HepG2 (cell line): ENCODE data around the gene TATDN3. TPM values are rescaled to one million over a fixed set of nuclear protein-coding genes. Genes with fewer than 3 reads are reported as not detected.

Experiments used
- ARHGAP35 ChIP-seq: sonication (generic); formaldehyde crosslinking; IDR thresholded peaks from 2 replicates; pipeline ENCODE4 v1.9.0; 2022; ENCODE audit warnings: mild to moderate bottlenecking, inconsistent platforms, moderate library complexity, missing genetic modification reagents, borderline replicate concordance
- GMEB2 ChIP-seq: IDR thresholded peaks from 2 replicates; pipeline ENCODE4 v1.6.1; 2016; ENCODE audit warnings: missing biosample characterization, missing genetic modification reagents, low read depth
- MZF1 ChIP-seq: sonication (generic); formaldehyde crosslinking; IDR thresholded peaks from 2 replicates; pipeline ENCODE4 v1.8.1; 2023; ENCODE audit warnings: mild to moderate bottlenecking, missing genetic modification reagents, borderline replicate concordance
- NFATC3 ChIP-seq: sonication (generic); formaldehyde crosslinking; IDR thresholded peaks from 2 replicates; pipeline ENCODE4 v1.5.1; 2020; ENCODE audit warnings: mild to moderate bottlenecking, missing genetic modification reagents
- NR1H2 ChIP-seq: sonication (generic); formaldehyde crosslinking; IDR thresholded peaks from 2 replicates; pipeline ENCODE4 v1.8.1; 2022; ENCODE audit warnings: low read depth, missing genetic modification reagents, borderline replicate concordance
- PCBP1 ChIP-seq: fragments of 200-400 bp; formaldehyde crosslinking; IDR thresholded peaks from 2 replicates; pipeline ENCODE4 v1.6.1; 2017; ENCODE audit warnings: mild to moderate bottlenecking, low read depth, low read length, borderline replicate concordance
- RARG ChIP-seq: sonication (generic); formaldehyde crosslinking; IDR thresholded peaks from 2 replicates; pipeline ENCODE4 v1.4.0; 2020; ENCODE audit warnings: low read depth, mild to moderate bottlenecking, missing genetic modification reagents
- SAFB2 ChIP-seq: sonication (generic); formaldehyde crosslinking; IDR thresholded peaks from 2 replicates; pipeline ENCODE4 v1.5.1; 2020; ENCODE audit warnings: missing genetic modification reagents, low read depth, mild to moderate bottlenecking, borderline replicate concordance
- TBP ChIP-seq: sonication (generic); formaldehyde crosslinking; IDR thresholded peaks from 2 replicates; pipeline ENCODE4 v1.5.0; 2020; ENCODE audit warnings: missing genetic modification reagents
- TP53 ChIP-seq: sonication (generic); formaldehyde crosslinking; conservative IDR thresholded peaks from 2 replicates; pipeline ENCODE4 v1.4.0; 2020; ENCODE audit warnings: missing genetic modification reagents
- ZBTB21 ChIP-seq: sonication (generic); formaldehyde crosslinking; IDR thresholded peaks from 2 replicates; pipeline ENCODE4 v1.4.0; 2020; ENCODE audit warnings: missing genetic modification reagents
- ZFX ChIP-seq: sonication (generic); formaldehyde crosslinking; IDR thresholded peaks from 2 replicates; pipeline ENCODE4 v1.4.0; 2020; ENCODE audit warnings: mild to moderate bottlenecking, low read depth, missing genetic modification reagents, moderate library complexity
- ZMYM4 ChIP-seq: sonication (generic); formaldehyde crosslinking; IDR thresholded peaks from 2 replicates; pipeline ENCODE4 v1.8.1; 2023; ENCODE audit warnings: mild to moderate bottlenecking, missing genetic modification reagents
- ZNF446 ChIP-seq: sonication (generic); formaldehyde crosslinking; IDR thresholded peaks from 2 replicates; pipeline ENCODE4 v1.5.0; 2020; ENCODE audit warnings: mild to moderate bottlenecking, missing genetic modification reagents
- ZNF503 ChIP-seq: sonication (generic); formaldehyde crosslinking; IDR thresholded peaks from 2 replicates; pipeline ENCODE4 v1.4.0; 2020; ENCODE audit warnings: missing genetic modification reagents
- ZNF550 ChIP-seq: sonication (generic); formaldehyde crosslinking; IDR thresholded peaks from 2 replicates; pipeline ENCODE4 v1.4.0; 2020; ENCODE audit warnings: mild to moderate bottlenecking, missing genetic modification reagents, borderline replicate concordance
- ZNF672 ChIP-seq: sonication (generic); formaldehyde crosslinking; IDR thresholded peaks from 2 replicates; pipeline ENCODE4 v1.8.1; 2022; ENCODE audit warnings: missing genetic modification reagents
- ZNF674 ChIP-seq: sonication (generic); formaldehyde crosslinking; IDR thresholded peaks from 2 replicates; pipeline ENCODE4 v1.5.0; 2020; ENCODE audit warnings: low read depth, mild to moderate bottlenecking, missing genetic modification reagents
- ZNF687 ChIP-seq: sonication (generic); formaldehyde crosslinking; IDR thresholded peaks from 2 replicates; pipeline ENCODE4 v1.5.1; 2020; ENCODE audit warnings: mild to moderate bottlenecking, missing genetic modification reagents, moderate library complexity
- ZNF839 ChIP-seq: sonication (generic); formaldehyde crosslinking; IDR thresholded peaks from 2 replicates; pipeline ENCODE4 v1.4.0; 2020; ENCODE audit warnings: missing genetic modification reagents, mild to moderate bottlenecking, borderline replicate concordance
- polyA plus RNA-seq, 8 experiments: library from polyadenylated mRNA; depleted of rRNA in 3 of 8; stranded (reverse) in 7 of 8; unstranded in 1 of 8; fragments of >200 nt; fragmentation: Illumina TruSeq in 4 of 8; extraction: Trizol in 4 of 8; gene quantifications; 2 replicates each; pipeline versions ENCODE4 v1.2.1 to v1.2.3, GENCODE V29; 2011 to 2016; ENCODE audit warnings: low read depth in 4 of 8, missing spikeins in 1 of 8, mixed read lengths in 1 of 8; ENCODE audit not compliant: insufficient read depth in 1 of 8
- total RNA-seq, 5 experiments: library from RNA; depleted of rRNA; stranded (reverse); fragments of >200 nt; fragmentation: Illumina TruSeq; extraction: Trizol; gene quantifications; 2 replicates each; pipeline ENCODE4 v1.2.3, GENCODE V29; 2016; ENCODE audit warnings: low read depth in 1 of 5

TATDN3 gene
- total and polyA plus RNA-seq, 2 of the 13 experiments (the other 11 are each of a cell fraction or from before 2014, with no cell fraction given), result 7.3 to 8.6 TPM

- TF ChIP-seq ZNF687 (CRISPR knock-in tag) (peak; percentile 96), ZNF550 (peak; percentile 97), ARHGAP35 (CRISPR knock-in tag) (peak; percentile 83; the same call in 1 of the 2 replicates), ZFX (CRISPR knock-in tag) (peak; percentile 78), NR1H2 (CRISPR knock-in tag) (peak; percentile 54; the same call in 1 of the 2 replicates), PCBP1 (peak; percentile 92), MZF1 (no peak; the same call in 1 of the 2 replicates), GMEB2 (CRISPR knock-in tag) (0 out of 2 replicates have a peak, but pooled peaks have one; percentile 49), ZNF674 (CRISPR knock-in tag) (peak; percentile 35; the same call in 1 of the 2 replicates), TP53 (0 out of 2 replicates have a peak, but pooled peaks have one; percentile 75), SAFB2 (peak; percentile 97), ZNF503 (CRISPR knock-in tag) (peak; percentile 86; the same call in 1 of the 2 replicates), NFATC3 (CRISPR knock-in tag) (no peak), ZMYM4 (peak; percentile 98), ZNF839 (CRISPR knock-in tag) (peak; percentile 85; the same call in 1 of the 2 replicates), RARG (no peak), ZNF672 (CRISPR knock-in tag) (0 out of 2 replicates have a peak, but pooled peaks have one; percentile 30), ZBTB21 (CRISPR knock-in tag) (no peak; the same call in 1 of the 2 replicates), ZNF446 (peak; percentile 90; the same call in 1 of the 2 replicates), TBP (no peak)
These were observed at the start of gene TATDN3, which contains the start of gene NSL1 (continued) for GRCh38 chr1:212791676-212792395.
